ENCODE data around the gene CDH4.

CDH4 gene

GRCh38 chr20:61871913-61872312 lies 619.9 kb downstream of the CDH4 start:
- no peak overlapping the region for H3K4me3 ChIP-seq (ENCODE audit: low read length)
- no peak for TF ChIP-seq ZNF274 (IDR thresholded peaks at IDR 0.05; ENCODE audit: low read depth, low read length)

- H3K4me3 ChIP-seq (ENCODE audit: low read length), result no peak overlapping the region
- TF ChIP-seq ZNF274 (IDR thresholded peaks at IDR 0.05; ENCODE audit: low read depth, low read length), result no peak
Observed at GRCh38 chr20:61872371-61872900, 620.4 kb downstream of the CDH4 start.

- no peak for TF ChIP-seq ZNF274 (IDR thresholded peaks at IDR 0.05; ENCODE audit: low read depth, low read length)
- no peak overlapping the region for H3K4me3 ChIP-seq (ENCODE audit: low read length)
Observed at GRCh38 chr20:61873651-61874420, 621.8 kb downstream of the CDH4 start.

GRCh38 chr20:61874421-61875068 lies 622.5 kb downstream of the CDH4 start:
- no peak for TF ChIP-seq ZNF274 (IDR thresholded peaks at IDR 0.05; ENCODE audit: low read depth, low read length)
- no peak overlapping the region for H3K4me3 ChIP-seq (ENCODE audit: low read length)

GRCh38 chr20:61875221-61875885 lies 623.3 kb downstream of the CDH4 start:
- no peak for TF ChIP-seq ZNF274 (IDR thresholded peaks at IDR 0.05; ENCODE audit: low read depth, low read length)
- no peak overlapping the region for H3K4me3 ChIP-seq (ENCODE audit: low read length)

- TF ChIP-seq ZNF274 (IDR thresholded peaks at IDR 0.05; ENCODE audit: low read depth, low read length), result no peak
- H3K4me3 ChIP-seq (ENCODE audit: low read length), result no peak overlapping the region
Observed at GRCh38 chr20:61875996-61876395, 623.9 kb downstream of the CDH4 start.

- no peak for TF ChIP-seq ZNF274 (IDR thresholded peaks at IDR 0.05; ENCODE audit: low read depth, low read length)
- H3K4me3 ChIP-seq (ENCODE audit: low read length), result no peak overlapping the region
Observed at GRCh38 chr20:61876952-61877728, 625.1 kb downstream of the CDH4 start.

- H3K4me3 ChIP-seq (ENCODE audit: low read length), result no peak overlapping the region
- no peak for TF ChIP-seq ZNF274 (IDR thresholded peaks at IDR 0.05; ENCODE audit: low read depth, low read length)
Observed at GRCh38 chr20:61877776-61878477, 625.9 kb downstream of the CDH4 start.

- no peak overlapping the region for H3K4me3 ChIP-seq (ENCODE audit: low read length)
- no peak for TF ChIP-seq ZNF274 (IDR thresholded peaks at IDR 0.05; ENCODE audit: low read depth, low read length)
Observed at GRCh38 chr20:61878478-61879302, 626.6 kb downstream of the CDH4 start.

- no peak overlapping the region for H3K4me3 ChIP-seq (ENCODE audit: low read length)
- TF ChIP-seq ZNF274 (IDR thresholded peaks at IDR 0.05; ENCODE audit: low read depth, low read length), result no peak
Observed at GRCh38 chr20:61879303-61879620, 627.2 kb downstream of the CDH4 start.

- no peak overlapping the region for H3K4me3 ChIP-seq (ENCODE audit: low read length)
- TF ChIP-seq ZNF274 (IDR thresholded peaks at IDR 0.05; ENCODE audit: low read depth, low read length), result no peak
Observed at GRCh38 chr20:61879694-61880093, 627.6 kb downstream of the CDH4 start.

GRCh38 chr20:61880706-61881105 lies 628.6 kb downstream of the CDH4 start:
- no peak for TF ChIP-seq ZNF274 (IDR thresholded peaks at IDR 0.05; ENCODE audit: low read depth, low read length)
- no peak overlapping the region for H3K4me3 ChIP-seq (ENCODE audit: low read length)

GRCh38 chr20:61881416-61881815 lies 629.4 kb downstream of the CDH4 start:
- H3K4me3 ChIP-seq (ENCODE audit: low read length), result no peak overlapping the region

More at GRCh38 chr20:61881416-61881815, 629.4 kb downstream of the CDH4 start:
- no peak for TF ChIP-seq ZNF274 (IDR thresholded peaks at IDR 0.05; ENCODE audit: low read depth, low read length)

Data from GM08714 (cell line).